ENCODE data around the gene ADCK1. TPM values are rescaled to one million over a fixed set of nuclear protein-coding genes. Genes with fewer than 3 reads are reported as not detected.

The ADCK1 gene
- total RNA-seq, 2 experiments from 2014 or later = 7.5 to 9.6 TPM

DNA sequence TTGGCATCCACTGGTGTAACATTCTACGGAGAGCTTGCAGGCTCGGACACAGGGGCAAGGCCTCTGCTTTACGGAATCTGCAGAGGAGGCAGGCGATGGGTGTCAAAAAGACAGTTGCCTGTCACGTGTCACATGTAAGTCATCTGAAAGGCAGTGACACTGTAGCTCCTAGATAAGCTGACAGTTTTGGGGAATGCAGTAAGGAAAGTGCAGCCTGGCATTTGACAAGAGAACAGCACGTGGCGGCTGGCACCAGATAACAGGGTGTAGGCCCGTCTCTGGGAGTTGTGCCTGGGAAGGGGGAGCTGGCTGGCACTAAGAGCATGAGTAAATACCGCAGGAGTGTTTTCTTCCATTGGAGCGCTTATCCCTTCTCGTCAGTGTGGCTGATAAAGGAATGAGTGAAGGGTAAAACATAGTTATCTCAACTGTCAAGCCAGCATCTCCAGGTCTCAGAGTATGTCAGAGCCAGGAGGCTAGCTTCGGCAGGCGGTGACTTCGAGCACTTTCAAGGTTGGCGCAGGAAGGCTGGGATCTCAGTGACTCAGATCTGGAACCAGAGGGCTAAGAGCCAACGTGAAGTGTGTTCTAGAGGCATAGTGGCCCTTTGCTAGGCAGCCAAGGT is 26.1 kb downstream of the ADCK1 start:
- H2AFZ ChIP-seq (ENCODE audit: low read length) = no peak overlapping the region
- ChIA-PET POLR2A (interaction anchor here (0.6 kb wide), 2 partner anchors 13 to 18 kb away, joined by 3 read pairs; no protein-coding TSS in a partner anchor), CTCF (ENCODE audit: unreplicated experiment) (no interaction called here)
- no peak for DNase-seq (ENCODE audit: low spot score)
- TF ChIP-seq, protein P1, sequence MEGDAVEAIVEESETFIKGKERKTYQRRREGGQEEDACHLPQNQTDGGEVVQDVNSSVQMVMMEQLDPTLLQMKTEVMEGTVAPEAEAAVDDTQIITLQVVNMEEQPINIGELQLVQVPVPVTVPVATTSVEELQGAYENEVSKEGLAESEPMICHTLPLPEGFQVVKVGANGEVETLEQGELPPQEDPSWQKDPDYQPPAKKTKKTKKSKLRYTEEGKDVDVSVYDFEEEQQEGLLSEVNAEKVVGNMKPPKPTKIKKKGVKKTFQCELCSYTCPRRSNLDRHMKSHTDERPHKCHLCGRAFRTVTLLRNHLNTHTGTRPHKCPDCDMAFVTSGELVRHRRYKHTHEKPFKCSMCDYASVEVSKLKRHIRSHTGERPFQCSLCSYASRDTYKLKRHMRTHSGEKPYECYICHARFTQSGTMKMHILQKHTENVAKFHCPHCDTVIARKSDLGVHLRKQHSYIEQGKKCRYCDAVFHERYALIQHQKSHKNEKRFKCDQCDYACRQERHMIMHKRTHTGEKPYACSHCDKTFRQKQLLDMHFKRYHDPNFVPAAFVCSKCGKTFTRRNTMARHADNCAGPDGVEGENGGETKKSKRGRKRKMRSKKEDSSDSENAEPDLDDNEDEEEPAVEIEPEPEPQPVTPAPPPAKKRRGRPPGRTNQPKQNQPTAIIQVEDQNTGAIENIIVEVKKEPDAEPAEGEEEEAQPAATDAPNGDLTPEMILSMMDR (conservative IDR thresholded peaks at IDR 0.05; ENCODE audit: low read length) = no peak
- no peak for TF ChIP-seq EZH2phosphoT487 (IDR thresholded peaks at IDR 0.05; ENCODE audit: borderline replicate concordance, low read depth, low read length)
- H3K9me3 ChIP-seq (ENCODE audit: low read length) = no peaks in the 10 kb centered on the region
- no TSS peak for BruUV-seq (replicated peaks)
- H3K9me2 ChIP-seq (ENCODE audit: insufficient read depth, low read length) = no peaks in the 10 kb centered on the region
- intact Hi-C loops (cut with micrococcal nuclease; ENCODE audit: unreplicated experiment) = no loop called here
- H3K27ac ChIP-seq (ENCODE audit: low read depth, low read length, poor library complexity, severe bottlenecking) = no peak overlapping the region
- H3K4me1 ChIP-seq (ENCODE audit: insufficient read depth, low read length, poor library complexity, severe bottlenecking) = no peaks in the 10 kb centered on the region
- H3K4me2 ChIP-seq (ENCODE audit: low read length) = no peak overlapping the region
- no peaks in the 10 kb centered on the region for H3K79me2 ChIP-seq (ENCODE audit: insufficient read depth, low read depth, low read length)
- H3K4me3 ChIP-seq (ENCODE audit: low read depth, low read length, poor library complexity, severe bottlenecking) = no peak overlapping the region
- no peaks in the 10 kb centered on the region for H4K20me1 ChIP-seq (ENCODE audit: insufficient read depth, low read length)
- no peaks in the 10 kb centered on the region for H3K36me3 ChIP-seq (ENCODE audit: insufficient read depth, low read length)

DNA sequence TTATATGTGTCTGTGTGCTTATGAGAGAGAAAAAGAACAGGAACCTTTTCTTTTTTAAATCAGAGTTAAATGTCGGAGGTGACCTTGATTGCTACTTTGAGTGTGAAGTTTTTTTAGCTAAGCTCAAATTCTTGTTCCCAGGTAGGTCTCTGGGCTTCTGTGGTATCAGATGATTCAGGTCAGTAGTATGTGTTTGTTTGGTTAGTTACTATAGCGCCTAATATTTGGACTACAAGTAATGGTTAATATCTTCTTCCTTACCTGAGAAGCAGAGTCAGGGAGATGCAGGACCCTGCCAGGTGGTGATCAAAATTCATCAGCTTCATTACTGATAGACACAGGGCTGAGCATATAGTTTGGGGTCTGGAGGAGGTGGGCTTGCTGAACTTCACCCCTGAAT is 30.8 kb downstream of the ADCK1 start:
- Histone ChIP-seq H3K27ac (ENCODE audit: low read depth, low read length, poor library complexity, severe bottlenecking) (no peak overlapping the region), H3K9me3 (ENCODE audit: low read length) (no peaks in the 10 kb centered on the region), H3K36me3 (ENCODE audit: insufficient read depth, low read length) (no peaks in the 10 kb centered on the region), H2AFZ (ENCODE audit: low read length) (no peak overlapping the region), H3K4me3 (ENCODE audit: low read depth, low read length, poor library complexity, severe bottlenecking) (no peak overlapping the region), H3K79me2 (ENCODE audit: insufficient read depth, low read depth, low read length) (no peaks in the 10 kb centered on the region), H3K4me2 (ENCODE audit: low read length) (no peak overlapping the region), H3K4me1 (ENCODE audit: insufficient read depth, low read length, poor library complexity, severe bottlenecking) (no peaks in the 10 kb centered on the region), H4K20me1 (ENCODE audit: insufficient read depth, low read length) (no peaks in the 10 kb centered on the region), H3K9me2 (ENCODE audit: insufficient read depth, low read length) (no peaks in the 10 kb centered on the region)
- ChIA-PET POLR2A (no interaction called here), CTCF (ENCODE audit: unreplicated experiment) (no interaction called here)
- intact Hi-C loops (cut with micrococcal nuclease; ENCODE audit: unreplicated experiment) = no loop called here
- DNase-seq (ENCODE audit: low spot score) = no peak
- BruUV-seq (replicated peaks) = no TSS peak
- TF ChIP-seq EZH2phosphoT487 (IDR thresholded peaks at IDR 0.05; ENCODE audit: borderline replicate concordance, low read depth, low read length) = no peak
- TF ChIP-seq, protein P1 (conservative IDR thresholded peaks at IDR 0.05; ENCODE audit: low read length) = no peak

DNA sequence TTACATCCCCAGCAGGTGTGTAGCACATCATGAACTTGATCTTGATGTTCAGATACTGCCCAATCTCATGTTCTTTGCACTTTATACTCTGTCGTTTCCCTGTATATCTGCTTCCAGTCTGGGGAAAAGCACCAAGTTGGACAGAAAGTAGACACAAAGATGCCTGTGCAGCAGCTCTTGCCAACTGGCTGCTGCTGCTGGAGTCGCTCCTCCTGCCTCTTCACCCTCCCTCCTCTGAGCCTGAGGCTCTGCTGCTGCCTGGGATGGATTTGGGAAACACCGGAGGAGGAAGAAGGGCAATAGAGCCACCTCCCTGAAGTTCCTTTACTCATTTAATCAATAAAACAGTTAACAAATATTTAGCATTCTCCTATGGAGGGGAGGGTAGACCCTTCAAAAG is 32.4 kb downstream of the ADCK1 start:
- TF ChIP-seq EZH2phosphoT487 (IDR thresholded peaks at IDR 0.05; ENCODE audit: borderline replicate concordance, low read depth, low read length) = no peak
- TF ChIP-seq, protein P1 (conservative IDR thresholded peaks at IDR 0.05; ENCODE audit: low read length) = no peak
- no peak for DNase-seq (ENCODE audit: low spot score)
- H3K9me3 ChIP-seq (ENCODE audit: low read length) = no peaks in the 10 kb centered on the region
- CTCF ChIA-PET (ENCODE audit: unreplicated experiment) = no interaction called here
- intact Hi-C loops (cut with micrococcal nuclease; ENCODE audit: unreplicated experiment) = no loop called here
- no peaks in the 10 kb centered on the region for H3K36me3 ChIP-seq (ENCODE audit: insufficient read depth, low read length)
- H4K20me1 ChIP-seq (ENCODE audit: insufficient read depth, low read length) = no peaks in the 10 kb centered on the region
- no peaks in the 10 kb centered on the region for H3K4me1 ChIP-seq (ENCODE audit: insufficient read depth, low read length, poor library complexity, severe bottlenecking)
- no peak overlapping the region for H3K4me2 ChIP-seq (ENCODE audit: low read length)
- H3K27ac ChIP-seq (ENCODE audit: low read depth, low read length, poor library complexity, severe bottlenecking) = no peak overlapping the region
- H3K79me2 ChIP-seq (ENCODE audit: insufficient read depth, low read depth, low read length) = no peaks in the 10 kb centered on the region
- POLR2A ChIA-PET = no interaction called here
- no peak overlapping the region for H2AFZ ChIP-seq (ENCODE audit: low read length)
- no TSS peak for BruUV-seq (replicated peaks)
- no peaks in the 10 kb centered on the region for H3K9me2 ChIP-seq (ENCODE audit: insufficient read depth, low read length)
- H3K4me3 ChIP-seq (ENCODE audit: low read depth, low read length, poor library complexity, severe bottlenecking) = no peak overlapping the region
